Measurements from ENCODE around the gene CRELD1. TPM values are rescaled to one million over a fixed set of nuclear protein-coding genes. Genes with fewer than 3 reads are reported as not detected.
A peak's percentile ranks its signal among the peaks of the same experiment; 100 is the strongest.

The CRELD1 gene
- total and polyA plus RNA-seq, 9 of the 15 experiments (the other 6 are each of a cell fraction or from before 2014, with no cell fraction given), result 3.3 to 25.8 (median 16.5) TPM

- no peak for TF ChIP-seq E2F8 (IDR thresholded peaks at IDR 0.05; ENCODE audit: low read depth, partially characterized antibody)
- TF ChIP-seq ZNF512 (tag; IDR thresholded peaks at IDR 0.05), result no peak
- peak; percentile 88; the same call in 1 of the 2 replicates for TF ChIP-seq ARID3A (IDR thresholded peaks at IDR 0.05; ENCODE audit: borderline replicate concordance, low read depth, low read length)
- no peak for TF ChIP-seq MTF1 (CRISPR knock-in tag; IDR thresholded peaks at IDR 0.05; ENCODE audit: borderline replicate concordance)
- no peak for TF ChIP-seq ZNF274 (IDR thresholded peaks at IDR 0.05; ENCODE audit: borderline replicate concordance, low read depth, low read length)
- TF ChIP-seq THRAP3 (IDR thresholded peaks at IDR 0.05; ENCODE audit: borderline replicate concordance), result no peak
- TF ChIP-seq BHLHE40 (IDR thresholded peaks at IDR 0.05; ENCODE audit: low read length), result 0 out of 2 replicates have a peak, but pooled peaks have one; percentile 21
- 0 out of 2 replicates have a peak, but pooled peaks have one; percentile 43 for TF ChIP-seq CREM (IDR thresholded peaks at IDR 0.05; ENCODE audit: low read depth)
- no peak for TF ChIP-seq E2F4 (CRISPR knock-in tag; IDR thresholded peaks at IDR 0.05; ENCODE audit: low read depth)
- TF ChIP-seq FOXK2 (conservative IDR thresholded peaks at IDR 0.05 in 1 of 2, IDR thresholded peaks at IDR 0.05 in 1 of 2; ENCODE audit: low read depth in 2 of 2), result no peak; a peak in 2 of 4 replicates
- TF ChIP-seq PHTF2 (CRISPR knock-in tag; IDR thresholded peaks at IDR 0.05), result no peak
- no peak for TF ChIP-seq HDGF (IDR thresholded peaks at IDR 0.05)
- TF ChIP-seq IRF9 (tag; IDR thresholded peaks at IDR 0.05), result no peak
- TF ChIP-seq PKNOX1 (IDR thresholded peaks at IDR 0.05), result peak; percentile 91
- no peak for TF ChIP-seq HMG20A (CRISPR knock-in tag; conservative IDR thresholded peaks at IDR 0.05)
- TF ChIP-seq IFI16 (CRISPR knock-in tag; IDR thresholded peaks at IDR 0.05), result no peak
- peak; percentile 60 for TF ChIP-seq TAL1 (IDR thresholded peaks at IDR 0.05)
- TF ChIP-seq SRSF9 (IDR thresholded peaks at IDR 0.05; ENCODE audit: borderline replicate concordance, low read depth, low read length), result no peak
Measured at GRCh38 chr3:9884555-9885165, 49.0 kb upstream of the CRELD1 start (continued).
